HepG2 (cell line): ENCODE data around the gene GRPEL2. TPM values are rescaled to one million over a fixed set of nuclear protein-coding genes. Genes with fewer than 3 reads are reported as not detected.

Experiments used
- ARID5B ChIP-seq: IDR thresholded peaks from 2 replicates; pipeline ENCODE4 v1.4.0; 2020; ENCODE audit warnings: mild to moderate bottlenecking, missing genetic modification reagents
- CEBPG ChIP-seq: IDR thresholded peaks from 2 replicates; pipeline ENCODE4 v1.6.1; 2016
- EHMT2 ChIP-seq: fragments of 200-600 bp; sonication (generic); IDR thresholded peaks from 2 replicates; pipeline ENCODE4 v1.7.0; 2017; ENCODE audit warnings: antibody characterized with exemption, low read depth, low read length, borderline replicate concordance
- ELF3 ChIP-seq: IDR thresholded peaks from 2 replicates; pipeline ENCODE4 v1.6.1; 2016; ENCODE audit warnings: missing genetic modification reagents, missing compliant biosample characterization
- EP300 ChIP-seq, 3 experiments: sonication (generic) in 1 of 3; formaldehyde crosslinking in 1 of 3; IDR thresholded peaks; 2 replicates each; pipeline versions ENCODE4 v1.5.1 to v1.6.1; 2011 to 2020; ENCODE audit warnings: low read depth in 2 of 3, low read length in 2 of 3, borderline replicate concordance in 1 of 3, improper control_type of control experiment in 1 of 3, mild to moderate bottlenecking in 1 of 3, missing genetic modification reagents in 1 of 3, moderate library complexity in 1 of 3
- HIVEP1 ChIP-seq: sonication (generic); formaldehyde crosslinking; IDR thresholded peaks from 2 replicates; pipeline ENCODE4 v1.4.0; 2020; ENCODE audit warnings: mild to moderate bottlenecking, missing genetic modification reagents
- HNF4A ChIP-seq: sonication (generic); formaldehyde crosslinking; IDR thresholded peaks from 2 replicates; pipeline ENCODE4 v1.4.0; 2020; ENCODE audit warnings: missing genetic modification reagents
- HNF4G ChIP-seq, 2 experiments: sonication (generic) in 1 of 2; formaldehyde crosslinking in 1 of 2; IDR thresholded peaks; 2 replicates each; pipeline versions ENCODE4 v1.4.0 to v1.6.1; 2011 to 2020; ENCODE audit warnings: borderline replicate concordance in 2 of 2, low read depth in 2 of 2, mild to moderate bottlenecking in 2 of 2, low read length in 1 of 2, missing genetic modification reagents in 1 of 2, moderate library complexity in 1 of 2
- NR2F6 ChIP-seq, 2 experiments: IDR thresholded peaks; 2 replicates each; pipeline ENCODE4 v1.6.1; 2016; ENCODE audit warnings: antibody characterized with exemption in 1 of 2, mild to moderate bottlenecking in 1 of 2
- RCOR2 ChIP-seq: IDR thresholded peaks from 2 replicates; pipeline ENCODE4 v1.6.1; 2016; ENCODE audit warnings: missing biosample characterization, missing genetic modification reagents
- SAFB2 ChIP-seq: sonication (generic); formaldehyde crosslinking; IDR thresholded peaks from 2 replicates; pipeline ENCODE4 v1.5.1; 2020; ENCODE audit warnings: missing genetic modification reagents, low read depth, mild to moderate bottlenecking, borderline replicate concordance
- SALL1 ChIP-seq: sonication (generic); formaldehyde crosslinking; IDR thresholded peaks from 2 replicates; pipeline ENCODE4 v1.8.0; 2022; ENCODE audit warnings: mild to moderate bottlenecking, missing genetic modification reagents
- SOX13 ChIP-seq, 3 experiments: fragments of 450-650 bp in 1 of 3; sonication (generic) in 1 of 3; formaldehyde crosslinking in 1 of 3; IDR thresholded peaks in 2 of 3; conservative IDR thresholded peaks in 1 of 3; 2 replicates each; pipeline versions ENCODE4 v1.5.0 to v1.6.1; 2016 to 2020; ENCODE audit warnings: antibody characterized with exemption in 1 of 3, mild to moderate bottlenecking in 1 of 3, missing compliant biosample characterization in 1 of 3, missing genetic modification reagents in 1 of 3, moderate library complexity in 1 of 3
- TEF ChIP-seq: sonication (generic); formaldehyde crosslinking; IDR thresholded peaks from 2 replicates; pipeline ENCODE4 v1.5.0; 2020; ENCODE audit warnings: missing genetic modification reagents
- ZMYM3 ChIP-seq: sonication (generic); formaldehyde crosslinking; IDR thresholded peaks from 2 replicates; pipeline ENCODE4 v1.5.1; 2020; ENCODE audit warnings: mild to moderate bottlenecking, missing genetic modification reagents
- ZNF629 ChIP-seq: sonication (generic); formaldehyde crosslinking; conservative IDR thresholded peaks from 2 replicates; pipeline ENCODE4 v1.5.0; 2020; ENCODE audit warnings: missing genetic modification reagents
- ZNF770 ChIP-seq: sonication (generic); formaldehyde crosslinking; IDR thresholded peaks from 2 replicates; pipeline ENCODE4 v1.5.0; 2020; ENCODE audit warnings: mild to moderate bottlenecking, missing genetic modification reagents
- polyA plus RNA-seq, 8 experiments: library from polyadenylated mRNA; depleted of rRNA in 3 of 8; stranded (reverse) in 7 of 8; unstranded in 1 of 8; fragments of >200 nt; fragmentation: Illumina TruSeq in 4 of 8; extraction: Trizol in 4 of 8; gene quantifications; 2 replicates each; pipeline versions ENCODE4 v1.2.1 to v1.2.3, GENCODE V29; 2011 to 2016; ENCODE audit warnings: low read depth in 4 of 8, missing spikeins in 1 of 8, mixed read lengths in 1 of 8; ENCODE audit not compliant: insufficient read depth in 1 of 8
- total RNA-seq, 5 experiments: library from RNA; depleted of rRNA; stranded (reverse); fragments of >200 nt; fragmentation: Illumina TruSeq; extraction: Trizol; gene quantifications; 2 replicates each; pipeline ENCODE4 v1.2.3, GENCODE V29; 2016; ENCODE audit warnings: low read depth in 1 of 5

GRPEL2 gene
- total and polyA plus RNA-seq, 2 of the 13 experiments (the other 11 are each of a cell fraction or from before 2014, with no cell fraction given), result 13.1 to 16.6 TPM

- TF ChIP-seq ZNF770 (CRISPR knock-in tag), result peak; percentile 75; the same call in 1 of the 2 replicates
- peak; percentile 86 for TF ChIP-seq CEBPG (CRISPR knock-in tag)
- TF ChIP-seq HNF4G (IDR thresholded peaks at IDR 0.05; ENCODE audit: borderline replicate concordance, low read depth, low read length), result 0 out of 2 replicates have a peak, but pooled peaks have one; percentile 27
- no peak for TF ChIP-seq HNF4G (CRISPR knock-in tag; IDR thresholded peaks at IDR 0.05; ENCODE audit: borderline replicate concordance, low read depth)
- peak; percentile 89 for TF ChIP-seq TEF (CRISPR knock-in tag)
- peak; percentile 85 for TF ChIP-seq EHMT2
- TF ChIP-seq SOX13 (IDR thresholded peaks at IDR 0.05), result no peak
- TF ChIP-seq SOX13 (CRISPR knock-in tag; conservative IDR thresholded peaks at IDR 0.05 in 1 of 2, IDR thresholded peaks at IDR 0.05 in 1 of 2), result peak in 1 of 2 experiments; percentile 48; a peak in 1 of 4 replicates
- TF ChIP-seq HNF4A (CRISPR knock-in tag), result peak; percentile 68
- 0 out of 4 replicates have a peak, but pooled peaks of 1 of the 2 experiments have one; percentile 21 for TF ChIP-seq EP300 (IDR thresholded peaks at IDR 0.05; ENCODE audit: low read depth in 2 of 2, low read length in 2 of 2)
- TF ChIP-seq EP300 (CRISPR knock-in tag; IDR thresholded peaks at IDR 0.05; ENCODE audit: borderline replicate concordance), result no peak
- TF ChIP-seq SAFB2 (CRISPR knock-in tag), result no peak
- peak; percentile 32; the same call in 1 of the 2 replicates for TF ChIP-seq ELF3 (CRISPR knock-in tag)
- no peak for TF ChIP-seq HIVEP1 (CRISPR knock-in tag)
- 0 out of 2 replicates have a peak, but pooled peaks have one; percentile 15 for TF ChIP-seq NR2F6 (IDR thresholded peaks at IDR 0.05)
- TF ChIP-seq NR2F6 (CRISPR knock-in tag; IDR thresholded peaks at IDR 0.05), result no peak
- 0 out of 2 replicates have a peak, but pooled peaks have one; percentile 30 for TF ChIP-seq ZNF629 (CRISPR knock-in tag)
- 0 out of 2 replicates have a peak, but pooled peaks have one; percentile 50 for TF ChIP-seq ZMYM3
- peak; percentile 38; the same call in 1 of the 2 replicates for TF ChIP-seq RCOR2 (CRISPR knock-in tag)
- no peak for TF ChIP-seq SALL1 (CRISPR knock-in tag)
- TF ChIP-seq ARID5B, result 0 out of 2 replicates have a peak, but pooled peaks have one; percentile 25
Observed at GRCh38 chr5:149323621-149324205, 21.6 kb upstream of the GRPEL2 start (continued).
